Right lobe of liver (tissue), 6 donors: Measurements from ENCODE around the gene TFAP2C. TPM values are rescaled to one million over a fixed set of nuclear protein-coding genes. Genes with fewer than 3 reads are reported as not detected.
"Not testable (repeated sequence)": the region's sequence is repeated elsewhere in the genome, so short reads cannot be mapped to it uniquely, and the experiment has no call there.

Experiments used
- ATAC-seq, 4 donors: fragments of 200-7000 bp; cut with Tn5 transposase; one replicate each; pipeline ENCODE4 v1.9.1; 2020; ENCODE audit warnings: mild to moderate bottlenecking in 4 of 4, moderate library complexity in 4 of 4
- DNase-seq, 3 donors: peaks; one replicate each; pipeline ENCODE4 v3.0.0-alpha.2; 2020
- H3K27ac ChIP-seq, 3 donors: fragments of 200-600 bp; one replicate each; pipeline ENCODE4 v1.8.0; 2022
- H3K27me3 ChIP-seq, 2 donors: fragments of 200-600 bp; one replicate each; pipeline ENCODE4 v1.8.0; 2022
- H3K36me3 ChIP-seq, 4 donors: fragments of 200-600 bp; sonication (generic) in 1 of 4; one replicate each; pipeline versions ENCODE4 v1.5.1 to v1.8.0; 2017 to 2022; ENCODE audit warnings: control low read depth in 1 of 4
- H3K4me1 ChIP-seq, 4 donors: fragments of 200-600 bp; sonication (generic) in 1 of 4; one replicate each; pipeline versions ENCODE4 v1.5.1 to v1.8.0; 2017 to 2022; ENCODE audit warnings: control low read depth in 1 of 4
- H3K4me3 ChIP-seq, 3 donors: fragments of 200-600 bp; one replicate each; pipeline ENCODE4 v1.8.0; 2022
- H3K9me3 ChIP-seq, 4 donors: fragments of 200-600 bp; sonication (generic) in 1 of 4; one replicate each; pipeline versions ENCODE4 v1.5.1 to v1.8.0; 2017 to 2022; ENCODE audit warnings: control low read depth in 1 of 4
- CTCF ChIP-seq, 4 donors: fragments of 200-600 bp in 3 of 4; fragments of 450-650 bp in 1 of 4; IDR thresholded peaks; one replicate each; pipeline versions ENCODE4 v1.5.1 to v1.8.0; 2016 to 2022; ENCODE audit warnings: antibody characterized with exemption in 4 of 4, mild to moderate bottlenecking in 2 of 4
- POLR2A ChIP-seq: fragments of 450-650 bp; IDR thresholded peaks from one replicate; pipeline ENCODE4 v1.6.1; 2017; ENCODE audit warnings: antibody characterized with exemption, mild to moderate bottlenecking
- WGBS: methylation state at CpG from one replicate; pipeline ENCODE4 v1.1.6; 2018; ENCODE audit warnings: low coverage, low lambda C conversion rate; ENCODE audit not compliant: insufficient coverage; ENCODE audit errors: missing lambda C conversion rate; 5-methylcytosine and 5-hydroxymethylcytosine counted together
- intact Hi-C, 2 donors: fragments of 100-400 bp; cut with DNase I; formaldehyde crosslinking; loops; one replicate each; pipeline versions ENCODE4 v1.11.2 to v1.14.1; 2022
- total RNA-seq, 6 experiments: library from RNA; depleted of rRNA in 2 of 6; stranded (reverse); fragments of >200 nt in 2 of 6; fragmentation: NEBNext Ultra II Directional in 3 of 6; extraction: Animal tissue kit (Norgen Biotek cat#: 25700) in 3 of 6; gene quantifications; one replicate each; pipeline versions ENCODE4 v1.1.0 to v1.2.4, GENCODE V29; 2016 to 2023
- donor health status: DM: no; HTN: yes; CAD: no.
- donor health status: DM: no; HTN: no; CAD: no.
- donor health status: DM: no; HTN: no; CAD: no.
- donor health status: DM: no; HTN: yes; CAD: no.
- donor health status: DM: no; HTN: yes; CAD: no.

Gene TFAP2C
- total RNA-seq, 6 experiments from 2014 or later: not detected

GRCh38 chr20:56637576-56637975 lies 8.5 kb downstream of the TFAP2C start:
- Histone ChIP-seq H3K4me1 (no peaks in the 10 kb centered on the region), H3K27me3 (peaks cover 0 to 5% of the 10 kb centered on the region in 2 donors), H3K27ac (no peak overlapping the region), H3K4me3 (no peak overlapping the region), H3K36me3 (no peaks in the 10 kb centered on the region), H3K9me3 (no peaks in the 10 kb centered on the region)
- DNase-seq (no peak), ATAC-seq (no peak)
- TF ChIP-seq CTCF (IDR thresholded peaks at IDR 0.05): no peak
- no peak for TF ChIP-seq POLR2A
- 50% methylated on average over 4 of the region's 10 CpGs for WGBS
- intact Hi-C loops: no loop called here

DNA sequence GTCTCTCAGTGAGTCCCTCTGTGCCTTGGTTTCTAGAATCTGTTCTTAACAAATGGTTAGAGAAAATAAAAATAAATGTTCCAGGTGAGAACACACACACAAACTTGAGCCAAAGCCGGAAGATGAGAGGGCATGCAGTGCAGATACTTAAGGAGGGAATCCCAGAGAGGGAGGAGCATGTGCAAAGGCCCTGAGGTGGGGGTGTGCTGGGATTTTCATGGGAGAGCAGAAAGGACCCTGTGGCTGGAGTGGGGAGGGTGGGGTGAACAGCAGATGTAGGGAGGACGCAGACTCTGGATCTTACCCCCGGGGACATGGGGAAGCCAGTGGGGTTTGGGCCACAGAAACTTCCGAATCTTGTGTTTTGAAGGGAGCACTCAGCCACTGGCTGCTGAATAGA lies 17.5 kb downstream of the TFAP2C start:
- 65% methylated on average over 4 of the region's 4 CpGs for WGBS
- DNase-seq (no peak), ATAC-seq (no peak)
- no peak overlapping the region for H3K27ac ChIP-seq
- no peaks in the 10 kb centered on the region for H3K36me3 ChIP-seq
- no peaks in the 10 kb centered on the region for H3K4me1 ChIP-seq
- H3K9me3 ChIP-seq: no peaks in the 10 kb centered on the region
- H3K27me3 ChIP-seq: no peaks in the 10 kb centered on the region
- no peak overlapping the region for H3K4me3 ChIP-seq
- intact Hi-C loops: no loop called here
- no peak for TF ChIP-seq CTCF (IDR thresholded peaks at IDR 0.05)
- no peak for TF ChIP-seq POLR2A

GRCh38 chr20:56653211-56653610 lies 24.1 kb downstream of the TFAP2C start:
- H3K4me1 ChIP-seq: no peaks in the 10 kb centered on the region
- DNase-seq (no peak), ATAC-seq (no peak)
- H3K9me3 ChIP-seq: no peaks in the 10 kb centered on the region
- intact Hi-C loops: no loop called here
- H3K4me3 ChIP-seq: no peak overlapping the region
- H3K27me3 ChIP-seq: no peaks in the 10 kb centered on the region
- no peak overlapping the region for H3K27ac ChIP-seq
- no peak for TF ChIP-seq POLR2A
- TF ChIP-seq CTCF (IDR thresholded peaks at IDR 0.05): no peak
- no peaks in the 10 kb centered on the region for H3K36me3 ChIP-seq
- 83% methylated on average over 2 of the region's 4 CpGs for WGBS

DNA sequence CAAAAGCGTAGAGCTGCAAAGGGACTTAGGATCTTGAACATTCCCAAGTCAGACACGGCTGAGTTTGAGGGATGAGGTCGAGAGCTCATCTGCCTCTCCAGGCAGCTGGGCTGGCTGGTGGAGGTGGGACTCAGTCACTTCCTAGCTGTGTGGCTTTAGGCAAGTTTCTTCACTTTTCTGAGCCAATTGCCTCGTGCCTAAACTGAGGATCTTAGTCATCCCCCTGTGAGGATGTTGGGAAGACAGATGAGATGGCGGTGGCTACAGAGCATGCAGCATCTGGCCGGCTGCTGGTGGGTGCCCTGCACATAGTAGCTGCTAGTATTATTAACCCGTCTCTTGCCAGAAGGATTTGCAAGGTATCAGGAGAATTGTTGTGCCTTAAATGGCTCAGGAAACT lies 27.5 kb downstream of the TFAP2C start:
- no peaks in the 10 kb centered on the region for H3K27me3 ChIP-seq
- 46% methylated on average over 4 of the region's 7 CpGs for WGBS
- H3K27ac ChIP-seq: no peak overlapping the region
- intact Hi-C loops: no loop called here
- TF ChIP-seq POLR2A (no peak), CTCF (IDR thresholded peaks at IDR 0.05) (no peak)
- H3K4me1 ChIP-seq: no peaks in the 10 kb centered on the region
- H3K36me3 ChIP-seq: no peaks in the 10 kb centered on the region
- ATAC-seq: no peak
- no peaks in the 10 kb centered on the region for H3K9me3 ChIP-seq
- no peak for DNase-seq
- no peak overlapping the region for H3K4me3 ChIP-seq

DNA sequence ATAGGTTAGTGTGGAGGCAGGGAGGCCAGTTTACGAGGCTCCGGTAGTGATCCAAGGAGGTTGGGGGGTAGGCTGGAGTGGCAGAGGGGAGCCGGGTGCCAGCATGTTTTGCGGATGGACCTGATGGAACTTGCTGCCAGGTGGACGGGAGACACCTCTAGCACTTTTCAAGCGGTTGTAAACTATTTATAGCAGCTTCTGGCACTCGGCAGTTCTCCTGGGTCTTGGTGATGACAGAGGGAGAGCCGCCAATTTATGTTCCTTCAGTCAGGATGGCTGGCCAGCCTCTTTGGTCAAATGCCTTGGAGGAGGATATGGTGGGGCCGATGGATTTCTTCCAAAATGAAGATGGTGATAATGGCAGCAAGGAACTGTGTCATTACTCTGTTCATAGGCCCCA lies 28.8 kb downstream of the TFAP2C start:
- Histone ChIP-seq H3K9me3 (no peaks in the 10 kb centered on the region), H3K27ac (no peak overlapping the region), H3K4me3 (no peak overlapping the region), H3K27me3 (no peaks in the 10 kb centered on the region), H3K4me1 (no peaks in the 10 kb centered on the region), H3K36me3 (no peaks in the 10 kb centered on the region)
- intact Hi-C loops: no loop called here
- 67% methylated on average over 7 of the region's 9 CpGs for WGBS
- DNase-seq (no peak), ATAC-seq (no peak)
- TF ChIP-seq POLR2A (no peak), CTCF (IDR thresholded peaks at IDR 0.05) (no peak)

DNA sequence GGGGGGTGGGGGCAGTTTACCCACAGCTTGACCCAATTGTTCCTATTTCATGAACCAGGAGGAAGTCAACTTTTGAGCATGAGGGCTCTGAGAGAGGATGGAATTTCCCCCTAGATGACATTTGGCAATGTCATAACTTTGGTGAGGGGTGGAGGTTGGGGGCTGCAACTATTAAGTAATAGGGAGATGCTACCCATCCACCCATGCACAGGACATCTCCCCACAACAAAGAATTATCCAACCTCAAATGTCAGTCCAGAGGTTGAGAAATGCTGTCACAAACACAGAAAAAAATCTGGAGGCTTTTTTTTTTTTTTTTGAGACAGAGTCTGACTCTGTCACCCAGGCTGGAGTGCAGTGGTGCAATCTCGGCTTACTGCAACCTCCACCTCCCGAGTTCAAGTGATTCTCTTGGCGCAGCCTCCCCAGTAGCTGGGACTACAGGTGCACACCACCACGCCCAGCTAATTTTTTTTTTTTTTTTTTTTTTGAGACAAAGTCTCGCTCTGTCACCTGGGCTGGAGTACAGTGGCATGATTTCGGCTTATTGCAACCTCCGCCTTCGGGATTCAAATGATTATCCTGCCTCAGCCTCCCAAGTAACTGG lies 29.3 kb downstream of the TFAP2C start:
- H3K4me3 ChIP-seq, intact Hi-C loops, ATAC-seq, H3K27ac ChIP-seq, H3K9me3 ChIP-seq, DNase-seq, H3K4me1 ChIP-seq, H3K36me3 ChIP-seq, H3K27me3 ChIP-seq: not testable (repeated sequence)
- 57% methylated on average over 3 of the region's 8 CpGs for WGBS
